HG03460 (cell line): ENCODE data around the gene XAF1.
"Not testable (repeated sequence)": the region's sequence is repeated elsewhere in the genome, so short reads cannot be mapped to it uniquely, and the experiment has no call there.

Source experiments
- ATAC-seq: cut with Tn5 transposase; IDR thresholded peaks from one replicate; pipeline ENCODE4 v1.9.1; 2021; ENCODE audit not compliant: unreplicated experiment

The XAF1 gene

GRCh38 chr17:6753006-6753445, 2.8 kb upstream of the XAF1 start:
- ATAC-seq, result no peak

GRCh38 chr17:6753546-6753945, 2.3 kb upstream of the XAF1 start:
- no peak for ATAC-seq

- no peak for ATAC-seq
These were observed 565 bp upstream of the XAF1 start for GRCh38 chr17:6755281-6755680.

GRCh38 chr17:6756425-6757031, 682 bp downstream of the XAF1 start:
- ATAC-seq, result no peak

- ATAC-seq, result no peak
These were observed 1.9 kb downstream of the XAF1 start for GRCh38 chr17:6757747-6758146.

- no peak for ATAC-seq
These were observed 5.9 kb downstream of the XAF1 start for GRCh38 chr17:6761779-6762178.

GRCh38 chr17:6768447-6768846, 12.6 kb downstream of the XAF1 start:
- ATAC-seq, result no peak

GRCh38 chr17:6772016-6772415, 16.2 kb downstream of the XAF1 start:
- ATAC-seq, result no peak

- not testable (repeated sequence) for ATAC-seq
These were observed 19.1 kb downstream of the XAF1 start for GRCh38 chr17:6774906-6775305.

- ATAC-seq, result no peak
These were observed 20.1 kb downstream of the XAF1 start, which contains the start of gene FBXO39 for GRCh38 chr17:6775871-6776405. Gene FBXO39, plus strand, starts transcription at chr17:6776215. Its CDS starts 3,654 bp downstream, at chr17:6779869.

GRCh38 chr17:6779411-6779810, 23.6 kb downstream of the XAF1 start:
- ATAC-seq, result no peak

- ATAC-seq, result no peak
These were observed 24.2 kb downstream of the XAF1 start for GRCh38 chr17:6780001-6780400.

- no peak for ATAC-seq
These were observed 25.0 kb downstream of the XAF1 start for GRCh38 chr17:6780886-6781285.

- no peak for ATAC-seq
These were observed 26.4 kb downstream of the XAF1 start for GRCh38 chr17:6782244-6782643.

- ATAC-seq, result no peak
These were observed 30.8 kb downstream of the XAF1 start for GRCh38 chr17:6786618-6787017.

GRCh38 chr17:6787081-6787693, 31.3 kb downstream of the XAF1 start:
- ATAC-seq, result no peak

GRCh38 chr17:6789146-6789545, 33.3 kb downstream of the XAF1 start:
- ATAC-seq, result no peak

GRCh38 chr17:6793748-6794493, 38.1 kb downstream of the XAF1 start:
- ATAC-seq, result no peak

GRCh38 chr17:6796017-6796886, 40.4 kb downstream of the XAF1 start:
- ATAC-seq, result no peak

- no peak for ATAC-seq
These were observed 41.1 kb downstream of the XAF1 start for GRCh38 chr17:6796887-6797490.
